ENCODE results near the gene PYCARD.

DNA sequence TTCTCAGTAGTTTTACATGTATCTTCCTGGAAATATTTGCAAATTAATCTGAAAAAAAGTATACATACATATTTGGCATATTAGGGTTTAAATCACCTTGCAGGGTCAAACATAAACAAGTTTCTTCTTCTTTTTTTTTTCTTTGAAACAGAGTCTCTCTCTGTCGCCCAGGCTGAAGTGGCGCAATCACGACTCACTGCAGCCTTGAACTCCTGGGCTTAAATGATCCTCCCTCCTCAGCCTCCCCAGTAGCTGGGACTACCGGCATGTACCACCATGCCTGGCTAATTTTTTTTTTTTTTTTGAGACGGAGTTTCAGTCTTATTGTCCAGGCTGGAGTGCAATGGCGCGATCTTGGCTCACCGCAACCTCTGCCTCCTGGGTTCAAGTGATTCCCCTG lies 35.2 kb downstream of the PYCARD start:
- TF ChIP-seq, protein P1, sequence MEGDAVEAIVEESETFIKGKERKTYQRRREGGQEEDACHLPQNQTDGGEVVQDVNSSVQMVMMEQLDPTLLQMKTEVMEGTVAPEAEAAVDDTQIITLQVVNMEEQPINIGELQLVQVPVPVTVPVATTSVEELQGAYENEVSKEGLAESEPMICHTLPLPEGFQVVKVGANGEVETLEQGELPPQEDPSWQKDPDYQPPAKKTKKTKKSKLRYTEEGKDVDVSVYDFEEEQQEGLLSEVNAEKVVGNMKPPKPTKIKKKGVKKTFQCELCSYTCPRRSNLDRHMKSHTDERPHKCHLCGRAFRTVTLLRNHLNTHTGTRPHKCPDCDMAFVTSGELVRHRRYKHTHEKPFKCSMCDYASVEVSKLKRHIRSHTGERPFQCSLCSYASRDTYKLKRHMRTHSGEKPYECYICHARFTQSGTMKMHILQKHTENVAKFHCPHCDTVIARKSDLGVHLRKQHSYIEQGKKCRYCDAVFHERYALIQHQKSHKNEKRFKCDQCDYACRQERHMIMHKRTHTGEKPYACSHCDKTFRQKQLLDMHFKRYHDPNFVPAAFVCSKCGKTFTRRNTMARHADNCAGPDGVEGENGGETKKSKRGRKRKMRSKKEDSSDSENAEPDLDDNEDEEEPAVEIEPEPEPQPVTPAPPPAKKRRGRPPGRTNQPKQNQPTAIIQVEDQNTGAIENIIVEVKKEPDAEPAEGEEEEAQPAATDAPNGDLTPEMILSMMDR (IDR thresholded peaks at IDR 0.05; ENCODE audit: low read depth, low read length), result no peak
- no peak for TF ChIP-seq EZH2phosphoT487 (IDR thresholded peaks at IDR 0.05; ENCODE audit: low read depth)
